Ishikawa (cell line): ENCODE measurements around the gene TOP2A.

Experiments used
- CEBPB ChIP-seq: IDR thresholded peaks from 2 replicates; pipeline ENCODE4 v1.6.1; 2012
- CREB1 ChIP-seq: IDR thresholded peaks from 2 replicates; pipeline ENCODE4 v1.6.1; 2012; ENCODE audit warnings: low read depth
- EGR1 ChIP-seq: IDR thresholded peaks from 2 replicates; pipeline ENCODE4 v1.6.1; 2012
- EP300 ChIP-seq: IDR thresholded peaks from 2 replicates; pipeline ENCODE4 v1.6.1; 2012; ENCODE audit warnings: borderline replicate concordance
- FOXM1 ChIP-seq: IDR thresholded peaks from 2 replicates; pipeline ENCODE4 v1.6.1; 2012; ENCODE audit warnings: low read depth, borderline replicate concordance
- MAX ChIP-seq: IDR thresholded peaks from 2 replicates; pipeline ENCODE4 v1.6.1; 2012
- NFIC ChIP-seq: IDR thresholded peaks from 2 replicates; pipeline ENCODE4 v1.6.1; 2012
- RAD21 ChIP-seq: IDR thresholded peaks from 2 replicates; pipeline ENCODE4 v1.6.1; 2012; ENCODE audit warnings: low read depth
- TAF1 ChIP-seq: IDR thresholded peaks from 2 replicates; pipeline ENCODE4 v1.6.1; 2012; ENCODE audit warnings: low read depth, mild to moderate bottlenecking
- TCF12 ChIP-seq: IDR thresholded peaks from 2 replicates; pipeline ENCODE4 v1.6.1; 2012; ENCODE audit warnings: low read depth
- TEAD4 ChIP-seq: IDR thresholded peaks from 2 replicates; pipeline ENCODE4 v1.6.1; 2012
- YY1 ChIP-seq: IDR thresholded peaks from 2 replicates; pipeline ENCODE4 v1.6.1; 2012; ENCODE audit warnings: low read depth
- ZBTB7A ChIP-seq: IDR thresholded peaks from 2 replicates; pipeline ENCODE4 v1.6.1; 2012; ENCODE audit warnings: low read depth
- TF ChIP-seq, protein P1 (sequence below): IDR thresholded peaks from 2 replicates; pipeline ENCODE4 v1.6.1; 2012; ENCODE audit warnings: low read depth, mild to moderate bottlenecking
- TF ChIP-seq, protein P2 (sequence below): IDR thresholded peaks from 2 replicates; pipeline ENCODE4 v1.6.1; 2012

Gene TOP2A

DNA sequence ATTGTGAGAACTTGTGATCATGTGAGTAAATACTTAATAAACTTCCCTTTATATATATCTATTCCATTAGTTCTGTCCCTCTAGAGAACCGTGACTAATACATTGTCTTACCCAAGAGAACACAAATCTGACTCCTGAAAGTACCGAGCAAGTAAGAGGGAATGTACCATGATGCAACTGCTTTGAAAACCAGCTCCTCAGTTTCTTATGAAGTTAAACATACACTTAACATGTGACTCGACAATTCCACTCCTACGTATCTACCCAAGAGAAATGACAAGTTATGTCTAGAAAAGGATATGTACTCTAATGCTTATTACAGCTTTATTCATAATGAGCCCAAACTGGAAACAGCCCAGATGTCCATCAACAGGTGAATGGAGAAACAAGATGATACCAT is 44.4 kb downstream of the TOP2A start:
- no peak for TF ChIP-seq TCF12
- TF ChIP-seq, protein P1, sequence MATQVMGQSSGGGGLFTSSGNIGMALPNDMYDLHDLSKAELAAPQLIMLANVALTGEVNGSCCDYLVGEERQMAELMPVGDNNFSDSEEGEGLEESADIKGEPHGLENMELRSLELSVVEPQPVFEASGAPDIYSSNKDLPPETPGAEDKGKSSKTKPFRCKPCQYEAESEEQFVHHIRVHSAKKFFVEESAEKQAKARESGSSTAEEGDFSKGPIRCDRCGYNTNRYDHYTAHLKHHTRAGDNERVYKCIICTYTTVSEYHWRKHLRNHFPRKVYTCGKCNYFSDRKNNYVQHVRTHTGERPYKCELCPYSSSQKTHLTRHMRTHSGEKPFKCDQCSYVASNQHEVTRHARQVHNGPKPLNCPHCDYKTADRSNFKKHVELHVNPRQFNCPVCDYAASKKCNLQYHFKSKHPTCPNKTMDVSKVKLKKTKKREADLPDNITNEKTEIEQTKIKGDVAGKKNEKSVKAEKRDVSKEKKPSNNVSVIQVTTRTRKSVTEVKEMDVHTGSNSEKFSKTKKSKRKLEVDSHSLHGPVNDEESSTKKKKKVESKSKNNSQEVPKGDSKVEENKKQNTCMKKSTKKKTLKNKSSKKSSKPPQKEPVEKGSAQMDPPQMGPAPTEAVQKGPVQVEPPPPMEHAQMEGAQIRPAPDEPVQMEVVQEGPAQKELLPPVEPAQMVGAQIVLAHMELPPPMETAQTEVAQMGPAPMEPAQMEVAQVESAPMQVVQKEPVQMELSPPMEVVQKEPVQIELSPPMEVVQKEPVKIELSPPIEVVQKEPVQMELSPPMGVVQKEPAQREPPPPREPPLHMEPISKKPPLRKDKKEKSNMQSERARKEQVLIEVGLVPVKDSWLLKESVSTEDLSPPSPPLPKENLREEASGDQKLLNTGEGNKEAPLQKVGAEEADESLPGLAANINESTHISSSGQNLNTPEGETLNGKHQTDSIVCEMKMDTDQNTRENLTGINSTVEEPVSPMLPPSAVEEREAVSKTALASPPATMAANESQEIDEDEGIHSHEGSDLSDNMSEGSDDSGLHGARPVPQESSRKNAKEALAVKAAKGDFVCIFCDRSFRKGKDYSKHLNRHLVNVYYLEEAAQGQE, result no peak
- TF ChIP-seq EP300, result no peak
- no peak for TF ChIP-seq TEAD4
- TF ChIP-seq MAX, result no peak
- TF ChIP-seq CEBPB, result no peak
- TF ChIP-seq, protein P2, sequence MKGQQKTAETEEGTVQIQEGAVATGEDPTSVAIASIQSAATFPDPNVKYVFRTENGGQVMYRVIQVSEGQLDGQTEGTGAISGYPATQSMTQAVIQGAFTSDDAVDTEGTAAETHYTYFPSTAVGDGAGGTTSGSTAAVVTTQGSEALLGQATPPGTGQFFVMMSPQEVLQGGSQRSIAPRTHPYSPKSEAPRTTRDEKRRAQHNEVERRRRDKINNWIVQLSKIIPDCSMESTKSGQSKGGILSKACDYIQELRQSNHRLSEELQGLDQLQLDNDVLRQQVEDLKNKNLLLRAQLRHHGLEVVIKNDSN, result no peak

DNA sequence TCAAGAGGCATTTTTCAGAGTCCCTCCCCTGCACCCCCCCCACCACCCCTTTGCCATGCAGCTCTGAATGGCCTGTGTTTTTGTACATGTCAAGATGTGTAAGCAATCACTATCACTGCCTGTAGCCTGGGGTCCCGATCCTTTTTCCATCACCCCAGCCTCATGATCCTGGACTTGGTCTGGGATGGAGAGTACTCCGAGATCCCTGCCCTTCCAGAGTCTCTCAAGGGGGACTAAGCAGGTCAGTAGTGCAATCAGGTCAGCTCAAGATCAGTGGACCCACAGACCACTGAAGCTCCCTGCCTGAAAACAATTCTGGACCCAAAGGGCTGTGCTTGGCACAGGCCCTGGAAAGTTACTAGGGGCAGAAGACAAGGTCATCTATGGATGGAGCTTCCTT is 45.7 kb downstream of the TOP2A start:
- TF ChIP-seq NFIC (no peak), CEBPB (no peak), CREB1 (no peak), MAX (no peak), TAF1 (no peak), YY1 (no peak), EP300 (no peak), TCF12 (no peak), TEAD4 (no peak), ZBTB7A (no peak), RAD21 (no peak)
- TF ChIP-seq, protein P2, result no peak

GRCh38 chr17:40371261-40371929 is 46.3 kb downstream of the TOP2A start:
- TF ChIP-seq ZBTB7A (no peak), MAX (no peak), TCF12 (no peak), EP300 (no peak), CEBPB (no peak), RAD21 (no peak), EGR1 (no peak), FOXM1 (no peak), TEAD4 (no peak), NFIC (no peak), YY1 (no peak), CREB1 (no peak), TAF1 (no peak)
- TF ChIP-seq, protein P1, result no peak
- TF ChIP-seq, protein P2, result no peak

DNA sequence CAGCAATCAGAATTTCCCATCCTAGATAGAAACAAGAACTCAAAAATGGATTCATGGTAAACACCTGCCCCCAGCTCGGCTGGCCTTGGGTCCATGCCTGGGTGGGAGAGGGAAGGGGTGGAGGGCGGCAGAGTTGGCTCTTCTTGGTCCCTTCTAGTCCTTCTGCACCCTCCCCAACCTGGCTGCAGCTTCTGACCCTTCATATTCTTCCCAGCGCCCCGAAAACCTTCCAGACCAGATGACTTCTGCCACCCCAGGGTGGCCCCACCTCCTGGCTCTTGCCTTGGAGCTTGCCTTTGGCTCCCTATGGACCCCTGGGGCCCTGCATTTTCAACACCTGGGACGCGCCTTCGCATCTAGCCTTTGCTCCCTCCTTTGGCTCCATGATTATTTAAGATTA is 47.8 kb downstream of the TOP2A start:
- TF ChIP-seq EGR1, result no peak
- TF ChIP-seq, protein P1, result no peak
- no peak for TF ChIP-seq ZBTB7A
- no peak for TF ChIP-seq TAF1
- TF ChIP-seq RAD21, result no peak
- TF ChIP-seq FOXM1, result no peak
- TF ChIP-seq TCF12, result no peak
- TF ChIP-seq CREB1, result no peak
